HL-60 (cell line): ENCODE measurements around the gene DNAI2.

ENCODE experiments used
- GABPA ChIP-seq: IDR thresholded peaks from 2 replicates; pipeline ENCODE4 v1.6.1; 2012; ENCODE audit warnings: low read depth
- POLR2AphosphoS5 ChIP-seq: IDR thresholded peaks from 2 replicates; pipeline ENCODE4 v1.6.1; 2012; ENCODE audit warnings: low read depth
- REST ChIP-seq: IDR thresholded peaks from 2 replicates; pipeline ENCODE4 v1.6.1; 2012; ENCODE audit warnings: low read depth; ENCODE audit not compliant: insufficient replicate concordance
- SPI1 ChIP-seq: IDR thresholded peaks from 2 replicates; pipeline ENCODE4 v1.6.1; 2012; ENCODE audit warnings: low read depth, mild to moderate bottlenecking, borderline replicate concordance
- TF ChIP-seq, protein P1 (sequence below): IDR thresholded peaks from one replicate; pipeline ENCODE4 v1.5.1; 2011; ENCODE audit warnings: low read length, control low read depth, inconsistent platforms; ENCODE audit not compliant: insufficient read depth

GRCh38 chr17:74267987-74268499 is 6.0 kb upstream of the DNAI2 start:
- TF ChIP-seq, protein P1, sequence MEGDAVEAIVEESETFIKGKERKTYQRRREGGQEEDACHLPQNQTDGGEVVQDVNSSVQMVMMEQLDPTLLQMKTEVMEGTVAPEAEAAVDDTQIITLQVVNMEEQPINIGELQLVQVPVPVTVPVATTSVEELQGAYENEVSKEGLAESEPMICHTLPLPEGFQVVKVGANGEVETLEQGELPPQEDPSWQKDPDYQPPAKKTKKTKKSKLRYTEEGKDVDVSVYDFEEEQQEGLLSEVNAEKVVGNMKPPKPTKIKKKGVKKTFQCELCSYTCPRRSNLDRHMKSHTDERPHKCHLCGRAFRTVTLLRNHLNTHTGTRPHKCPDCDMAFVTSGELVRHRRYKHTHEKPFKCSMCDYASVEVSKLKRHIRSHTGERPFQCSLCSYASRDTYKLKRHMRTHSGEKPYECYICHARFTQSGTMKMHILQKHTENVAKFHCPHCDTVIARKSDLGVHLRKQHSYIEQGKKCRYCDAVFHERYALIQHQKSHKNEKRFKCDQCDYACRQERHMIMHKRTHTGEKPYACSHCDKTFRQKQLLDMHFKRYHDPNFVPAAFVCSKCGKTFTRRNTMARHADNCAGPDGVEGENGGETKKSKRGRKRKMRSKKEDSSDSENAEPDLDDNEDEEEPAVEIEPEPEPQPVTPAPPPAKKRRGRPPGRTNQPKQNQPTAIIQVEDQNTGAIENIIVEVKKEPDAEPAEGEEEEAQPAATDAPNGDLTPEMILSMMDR: no peak
- TF ChIP-seq SPI1 (no peak), POLR2AphosphoS5 (no peak), REST (no peak), GABPA (no peak)
